A673 (cell line): Measurements from ENCODE around the gene TGFBR1. TPM values are rescaled to one million over a fixed set of nuclear protein-coding genes. Genes with fewer than 3 reads are reported as not detected.

Experiments used
- BruUV-seq: library from RNA; stranded (reverse); fragments of 400-500 nt; replicated peaks from 2 replicates; lab custom pipeline; 2021; lab: Mats Ljungman, UMichigan
- CTCF ChIA-PET: fragments of 300-600 bp; sonication (Branson Sonifier 250); formaldehyde crosslinking; loops from one replicate; lab custom pipeline; 2022; ENCODE audit warnings: antibody characterized with exemption; lab: Charles Lee
- POLR2A ChIA-PET: fragments of 300-600 bp; sonication (Branson Sonifier 250); formaldehyde crosslinking; loops from one replicate; lab custom pipeline; 2022; ENCODE audit warnings: antibody characterized with exemption; ENCODE audit not compliant: low non-redundant PET; lab: Charles Lee
- DNase-seq: peaks from one replicate; pipeline ENCODE4 v3.0.0-alpha.2; 2015; ENCODE audit warnings: low spot score
- H3K27ac ChIP-seq: fragments of 200-600 bp; sonication (generic); 2 replicates; pipeline ENCODE4 v1.5.1; 2016; ENCODE audit warnings: mixed run types, low read depth, mild to moderate bottlenecking, mixed read lengths, antibody characterized with exemption, low read length; ENCODE audit not compliant: poor library complexity, severe bottlenecking
- H3K27me3 ChIP-seq: fragments of 200-600 bp; sonication (generic); replicated peaks from 2 replicates; pipeline ENCODE4 v1.6.1; 2017; ENCODE audit warnings: mixed run types, low read depth, mild to moderate bottlenecking, mixed read lengths, antibody characterized with exemption, low read length; ENCODE audit not compliant: insufficient read depth, poor library complexity
- H3K36me3 ChIP-seq: fragments of 200-600 bp; sonication (generic); 2 replicates; pipeline ENCODE4 v1.6.1; 2016; ENCODE audit warnings: mixed run types, mild to moderate bottlenecking, mixed read lengths, antibody characterized with exemption, low read length; ENCODE audit not compliant: insufficient read depth, poor library complexity, severe bottlenecking
- H3K4me1 ChIP-seq: fragments of 200-600 bp; sonication (generic); 2 replicates; pipeline ENCODE4 v1.6.1; 2017; ENCODE audit warnings: mixed run types, mild to moderate bottlenecking, mixed read lengths, antibody characterized with exemption, low read length; ENCODE audit not compliant: insufficient read depth, poor library complexity, severe bottlenecking
- H3K4me3 ChIP-seq: fragments of 200-600 bp; sonication (generic); 2 replicates; pipeline ENCODE4 v1.5.1; 2016; ENCODE audit warnings: low read depth, mixed run types, mild to moderate bottlenecking, mixed read lengths, low read length; ENCODE audit not compliant: poor library complexity, severe bottlenecking
- H3K9me3 ChIP-seq: fragments of 200-600 bp; sonication (generic); 2 replicates; pipeline ENCODE4 v1.6.1; 2016; ENCODE audit warnings: mixed run types, low read depth, mild to moderate bottlenecking, mixed read lengths, antibody characterized with exemption, low read length; ENCODE audit not compliant: poor library complexity, severe bottlenecking
- CTCF ChIP-seq: fragments of 300-800, 200-600 bp; sonication (generic); conservative IDR thresholded peaks from 2 replicates; pipeline ENCODE4 v1.5.1; 2017; ENCODE audit warnings: low read depth, mild to moderate bottlenecking, antibody characterized with exemption, low read length, moderate library complexity, mixed read lengths
- EZH2 ChIP-seq: fragments of 200-600 bp; sonication (generic); IDR thresholded peaks from 2 replicates; pipeline ENCODE4 v1.6.1; 2017; ENCODE audit warnings: borderline replicate concordance, low read depth, mild to moderate bottlenecking, mixed read lengths, antibody characterized with exemption, low read length; ENCODE audit not compliant: poor library complexity, severe bottlenecking
- intact Hi-C: fragments of 100-400 bp; cut with micrococcal nuclease; formaldehyde crosslinking; loops from one replicate; pipeline ENCODE4 v1.10.0; 2022; ENCODE audit not compliant: unreplicated experiment
- total RNA-seq: library from RNA; stranded (reverse); gene quantifications from 2 replicates; pipeline ENCODE4 v1.2.3, GENCODE V29; 2021

Gene TGFBR1
- total RNA-seq, 1 experiment from 2014 or later: 3.5 TPM

- DNase-seq: peak; percentile 41
- Histone ChIP-seq H3K27ac (no peak overlapping the region), H3K27me3 (no peaks in the 10 kb centered on the region), H3K4me1 (no peaks in the 10 kb centered on the region), H3K9me3 (no peaks in the 10 kb centered on the region), H3K36me3 (no peaks in the 10 kb centered on the region), H3K4me3 (no peak overlapping the region)
- CTCF ChIA-PET: interaction anchor here (0.6 to 1.4 kb wide), 4 partner anchors 140 to 886 kb away, joined by 3 to 11 read pairs (median 4); no protein-coding TSS in a partner anchor
- BruUV-seq: no TSS peak
- POLR2A ChIA-PET: no interaction called here
- intact Hi-C loops: loop anchor here (1.0 to 2.0 kb wide), 2 partner anchors 140 to 292 kb away; no protein-coding TSS in a partner anchor
- TF ChIP-seq EZH2 (no peak), CTCF (peak; percentile 67)
Measured at GRCh38 chr9:99140685-99141314, 35.9 kb downstream of the TGFBR1 start.

- Histone ChIP-seq H3K27me3 (no peaks in the 10 kb centered on the region), H3K36me3 (no peaks in the 10 kb centered on the region), H3K9me3 (no peaks in the 10 kb centered on the region), H3K4me1 (no peaks in the 10 kb centered on the region), H3K27ac (no peak overlapping the region), H3K4me3 (no peak overlapping the region)
- ChIA-PET POLR2A (interaction anchor here (0.6 kb wide), 1 partner anchor 143 kb away, joined by 3 read pairs; no protein-coding TSS in a partner anchor), CTCF (interaction anchor here (0.6 kb wide), 1 partner anchor 142 kb away, joined by 4 read pairs; no protein-coding TSS in a partner anchor)
- TF ChIP-seq CTCF (no peak), EZH2 (no peak)
- no TSS peak for BruUV-seq
- intact Hi-C loops: loop anchor here (2.0 kb wide), 1 partner anchor 141 kb away; no protein-coding TSS in a partner anchor
- DNase-seq: no peak
Measured at GRCh38 chr9:99141849-99142248, 36.9 kb downstream of the TGFBR1 start.

- BruUV-seq: no TSS peak
- intact Hi-C loops: no loop called here
- no peaks in the 10 kb centered on the region for H3K9me3 ChIP-seq
- H3K4me3 ChIP-seq: no peak overlapping the region
- ChIA-PET POLR2A (interaction anchor here (0.6 kb wide), 1 partner anchor 144 kb away, joined by 3 read pairs; no protein-coding TSS in a partner anchor), CTCF (interaction anchor here (0.6 kb wide), 1 partner anchor 143 kb away, joined by 4 read pairs; no protein-coding TSS in a partner anchor)
- no peaks in the 10 kb centered on the region for H3K27me3 ChIP-seq
- TF ChIP-seq EZH2: no peak
- no peak for TF ChIP-seq CTCF
- no peaks in the 10 kb centered on the region for H3K36me3 ChIP-seq
- no peak overlapping the region for H3K27ac ChIP-seq
- H3K4me1 ChIP-seq: no peaks in the 10 kb centered on the region
- no peak for DNase-seq
Measured at GRCh38 chr9:99142275-99142674, 37.4 kb downstream of the TGFBR1 start.
